GM19455 (cell line): ENCODE data around the gene PRDM13.

Source experiments
- ATAC-seq: cut with Tn5 transposase; IDR thresholded peaks from one replicate; pipeline ENCODE4 v1.9.1; 2021; ENCODE audit not compliant: unreplicated experiment

The PRDM13 gene

DNA sequence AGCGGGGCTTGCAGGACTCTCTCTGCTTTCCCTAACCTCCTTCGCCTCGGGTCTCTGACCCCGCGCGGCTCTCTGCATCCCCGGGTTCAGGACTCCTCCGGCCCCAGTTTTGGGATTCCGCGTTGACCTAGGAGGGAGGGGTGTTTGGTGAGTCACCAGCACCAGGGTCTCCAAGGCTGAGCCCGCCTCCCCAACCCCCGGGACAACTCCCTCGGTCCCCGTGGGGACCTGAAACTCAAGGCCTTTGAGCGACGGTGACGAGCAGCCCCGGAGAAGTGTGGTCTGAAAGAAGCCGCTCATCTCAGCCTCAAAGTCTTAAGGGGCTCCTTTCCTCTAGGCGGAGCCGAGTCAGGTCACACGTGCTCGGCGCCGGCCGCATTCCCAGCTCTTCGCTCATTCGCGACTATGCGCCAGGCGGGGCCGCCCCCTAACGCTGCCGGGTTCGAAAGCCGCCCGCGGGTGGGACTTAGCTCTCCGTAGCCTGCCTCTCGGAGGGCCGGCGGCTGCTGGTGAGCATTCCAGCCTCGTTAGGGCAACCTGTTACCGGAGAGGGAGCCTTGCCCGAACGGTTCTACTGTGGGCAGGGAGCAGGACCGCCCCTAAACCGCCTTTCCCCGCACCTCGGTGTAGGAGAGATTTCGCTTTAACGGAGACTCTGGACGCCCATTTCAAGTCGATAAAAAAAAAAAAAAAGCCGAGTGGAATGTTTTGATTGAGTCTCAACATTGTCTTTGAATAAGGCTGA, 3.0 kb upstream of the PRDM13 start:
- ATAC-seq, result no peak

- ATAC-seq, result no peak
These were observed 2.2 kb upstream of the PRDM13 start for GRCh38 chr6:99604166-99605073.

GRCh38 chr6:99605074-99605734, 1.4 kb upstream of the PRDM13 start:
- ATAC-seq, result no peak

- no peak for ATAC-seq
These were observed 550 bp upstream of the PRDM13 start for GRCh38 chr6:99605911-99606655.

DNA sequence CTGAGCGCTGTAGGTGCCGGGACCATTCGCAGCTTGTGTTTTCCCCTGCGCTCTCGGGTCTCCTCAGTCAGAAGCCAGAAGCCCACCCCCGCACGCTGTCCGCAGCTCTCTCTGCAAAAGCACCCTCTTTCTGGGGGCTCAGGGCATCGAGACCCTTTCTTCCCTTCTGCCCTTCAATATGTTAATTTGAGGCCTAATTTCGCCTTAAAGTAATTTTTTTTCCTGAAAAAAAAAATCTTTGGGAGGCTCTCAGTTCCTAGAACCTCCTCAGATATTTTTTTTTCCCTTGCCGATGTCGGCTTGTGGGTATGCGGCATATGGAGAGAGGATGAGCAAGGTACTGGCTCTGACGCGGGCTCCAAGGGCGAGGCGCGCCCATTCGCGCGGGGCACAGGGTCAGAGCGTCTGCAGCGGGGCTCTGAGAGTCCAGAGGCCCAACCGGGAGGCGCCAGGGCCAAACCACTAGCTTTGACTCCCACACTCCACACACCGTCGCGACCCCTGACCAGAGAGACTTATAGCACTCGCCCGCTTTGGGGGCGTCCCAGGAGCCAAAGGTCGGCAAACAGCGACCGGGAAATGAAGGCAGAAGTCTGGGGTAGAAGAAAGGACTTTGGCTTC, 893 bp downstream of the PRDM13 start:
- no peak for ATAC-seq

DNA sequence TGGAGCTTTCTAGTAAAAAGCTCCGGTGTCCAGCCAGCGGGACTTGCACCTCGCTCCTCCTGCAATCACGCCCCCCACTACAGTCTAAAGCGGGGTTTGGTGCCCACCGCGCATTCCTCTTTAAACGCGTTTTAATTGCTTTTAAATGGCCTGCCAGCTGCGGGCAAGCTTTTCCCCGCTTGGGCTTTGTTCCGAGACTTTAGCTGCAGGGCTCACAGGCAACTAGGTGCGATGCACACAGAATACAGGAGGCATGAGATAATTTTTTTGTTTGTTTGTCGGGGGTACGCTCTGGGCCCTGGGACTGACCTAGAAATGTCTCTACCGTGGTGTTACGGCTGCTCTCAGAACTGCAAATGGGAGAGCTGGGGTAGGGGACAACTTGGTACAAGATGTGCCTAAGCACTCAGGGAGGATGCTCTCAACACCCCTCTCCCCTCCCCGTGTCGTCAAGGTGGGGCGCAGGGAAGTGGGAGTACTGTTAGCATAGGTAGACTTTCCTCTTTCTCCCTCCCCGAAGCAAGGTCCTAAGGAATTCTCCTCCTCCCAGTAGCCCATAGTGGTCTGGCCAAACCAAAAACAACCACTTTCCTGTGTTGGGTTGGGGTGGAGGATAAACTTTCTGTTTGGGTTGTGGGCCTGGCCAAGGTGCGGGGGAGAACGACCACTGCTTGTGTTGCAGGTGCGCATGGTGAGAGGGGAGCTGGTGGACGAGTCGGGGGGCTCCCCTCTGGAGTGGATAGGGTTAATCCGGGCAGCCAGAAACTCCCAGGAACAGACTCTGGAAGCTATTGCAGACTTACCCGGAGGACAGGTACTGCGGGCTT, 1.6 kb downstream of the PRDM13 start:
- no peak for ATAC-seq

DNA sequence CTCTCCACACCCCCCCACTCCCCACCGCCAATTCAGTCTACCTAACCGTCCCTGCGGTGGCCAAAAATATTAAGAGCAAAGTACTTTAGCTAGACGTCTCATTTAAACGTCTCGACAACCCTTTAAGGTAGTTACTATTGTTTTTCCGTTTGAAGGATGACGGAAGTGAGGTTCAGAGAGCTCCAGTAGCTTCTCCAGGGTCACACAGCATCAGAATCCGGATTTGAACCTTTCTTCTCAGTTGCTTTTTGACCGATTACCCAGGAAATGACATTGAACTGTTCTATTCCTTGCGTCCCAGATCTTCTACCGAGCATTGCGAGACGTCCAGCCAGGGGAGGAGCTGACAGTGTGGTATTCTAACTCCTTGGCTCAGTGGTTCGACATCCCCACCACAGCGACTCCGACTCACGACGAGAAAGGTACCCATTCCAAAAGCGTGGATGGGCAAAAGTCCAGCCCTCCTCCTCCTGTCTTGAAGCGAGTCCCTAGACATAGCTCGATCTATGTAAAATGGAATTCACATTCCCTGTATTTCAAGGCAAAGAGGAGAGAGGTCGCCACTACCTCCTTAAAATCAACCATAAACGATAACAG, 2.4 kb downstream of the PRDM13 start:
- ATAC-seq, result no peak

DNA sequence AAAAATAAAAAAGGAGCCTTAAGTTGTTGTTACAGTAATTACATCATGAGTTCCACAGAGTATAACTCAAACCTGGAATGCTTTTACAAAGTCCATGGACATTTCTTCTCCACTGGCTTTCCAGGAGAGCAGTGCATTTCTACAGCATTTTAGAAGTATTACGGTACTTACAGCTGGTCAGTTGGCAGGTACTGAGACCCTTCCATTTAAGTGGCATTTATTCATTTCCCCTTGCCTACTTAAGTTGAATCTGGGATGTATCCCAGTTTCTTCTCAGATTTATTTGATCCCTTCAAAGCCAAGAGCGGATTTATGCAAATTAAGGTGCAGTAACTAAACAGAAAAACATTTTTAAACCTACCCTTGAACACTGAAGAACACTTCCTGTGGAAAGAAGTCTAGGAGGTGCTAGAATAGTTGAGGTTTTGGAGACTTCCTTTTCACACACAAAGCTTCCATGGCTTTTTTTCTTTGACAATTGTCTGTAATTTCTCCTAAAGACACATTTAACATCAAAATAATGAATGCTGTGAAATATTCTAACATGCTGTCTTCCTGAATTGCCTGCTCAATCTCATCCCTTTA, 3.4 kb downstream of the PRDM13 start:
- no peak for ATAC-seq

GRCh38 chr6:99611148-99611547, 4.5 kb downstream of the PRDM13 start:
- peak; percentile 51 for ATAC-seq

DNA sequence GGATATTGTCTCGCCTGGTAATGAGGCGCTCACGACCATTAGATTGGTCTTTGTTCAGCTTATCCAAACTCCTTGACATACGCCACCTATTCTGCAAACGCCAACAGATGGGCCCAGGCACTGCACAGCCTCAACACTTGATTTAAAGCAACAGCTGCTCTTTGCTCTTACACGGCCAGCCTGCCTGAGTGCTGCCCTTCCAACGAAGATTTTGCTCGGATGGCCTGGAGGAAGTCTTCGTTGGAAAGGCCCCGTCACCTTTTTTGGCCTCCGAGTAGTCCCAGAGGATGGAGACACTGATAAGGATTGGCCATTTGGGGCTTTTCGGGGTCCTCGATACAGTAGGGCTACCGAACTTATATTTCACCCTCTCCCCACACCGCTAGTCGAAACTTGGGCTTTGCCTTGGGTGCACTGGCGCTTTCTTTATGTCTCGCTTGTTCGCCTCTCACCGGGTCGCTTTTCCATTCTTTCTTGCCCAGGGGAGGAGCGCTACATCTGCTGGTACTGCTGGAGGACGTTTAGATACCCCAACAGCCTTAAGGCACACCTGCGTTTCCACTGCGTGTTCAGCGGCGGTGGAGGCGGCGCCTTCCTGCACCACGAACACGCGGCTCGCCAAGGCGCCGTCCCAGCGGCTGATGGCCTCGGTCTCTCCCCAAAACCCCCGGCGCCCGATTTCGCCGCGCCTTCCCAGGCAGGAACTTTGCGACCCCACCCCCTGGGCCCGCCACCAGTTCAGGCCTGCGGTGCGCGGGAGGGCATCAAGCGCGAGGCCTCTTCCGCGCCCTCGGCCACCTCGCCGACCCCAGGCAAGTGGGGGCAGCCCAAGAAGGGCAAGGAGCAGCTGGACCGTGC, 6.1 kb downstream of the PRDM13 start:
- peak; percentile 1 for ATAC-seq

DNA sequence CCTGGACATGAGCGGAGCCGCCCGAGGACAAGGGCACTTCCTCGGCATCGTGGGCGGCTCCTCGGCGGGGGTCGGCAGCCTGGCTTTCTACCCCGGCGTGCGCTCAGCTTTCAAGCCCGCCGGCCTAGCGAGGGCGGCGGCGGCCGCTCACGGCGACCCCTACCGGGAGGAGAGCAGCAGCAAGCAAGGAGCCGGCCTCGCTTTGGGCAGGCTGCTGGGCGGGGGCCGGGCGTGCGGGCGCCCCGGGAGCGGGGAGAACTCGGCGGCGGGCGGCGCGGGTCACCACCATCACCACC, 6.7 kb downstream of the PRDM13 start:
- peak; percentile 54 for ATAC-seq

GRCh38 chr6:99613705-99614429, 7.2 kb downstream of the PRDM13 start:
- peak; percentile 66 for ATAC-seq

DNA sequence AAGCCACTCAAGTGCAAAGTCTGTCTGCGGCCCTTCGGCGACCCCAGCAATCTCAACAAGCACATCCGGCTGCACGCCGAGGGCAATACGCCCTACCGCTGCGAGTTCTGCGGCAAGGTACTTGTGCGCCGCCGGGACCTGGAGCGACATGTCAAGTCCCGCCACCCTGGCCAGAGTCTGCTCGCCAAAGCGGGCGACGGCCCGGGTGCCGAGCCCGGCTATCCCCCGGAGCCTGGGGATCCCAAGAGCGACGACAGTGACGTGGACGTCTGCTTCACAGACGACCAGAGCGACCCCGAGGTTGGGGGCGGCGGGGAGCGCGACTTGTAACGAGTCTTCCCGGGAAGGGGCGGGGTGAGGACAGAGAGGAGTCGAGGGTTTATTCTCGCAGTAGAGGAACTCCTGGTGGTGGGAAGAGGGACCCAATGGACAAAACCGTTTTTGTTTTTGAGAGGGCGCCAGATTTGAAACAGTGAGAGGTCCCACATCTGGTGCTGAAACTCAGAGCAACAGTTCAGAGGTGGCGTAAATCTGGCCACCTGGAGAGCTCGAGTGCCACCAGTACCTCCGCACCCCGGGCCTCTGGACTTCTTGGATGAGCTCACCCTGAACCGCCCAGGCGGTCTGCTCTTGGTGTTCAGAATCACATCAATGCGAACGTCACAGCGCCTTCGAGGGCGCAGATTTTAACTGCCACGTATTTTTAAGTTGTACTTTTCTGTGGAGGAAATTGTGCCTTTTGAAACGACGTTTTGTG, 8.0 kb downstream of the PRDM13 start:
- peak; percentile 26 for ATAC-seq

GRCh38 chr6:99617131-99617530, 10.5 kb downstream of the PRDM13 start:
- no peak for ATAC-seq

GRCh38 chr6:99618649-99619408, 12.2 kb downstream of the PRDM13 start:
- no peak for ATAC-seq

- no peak for ATAC-seq
These were observed 12.8 kb downstream of the PRDM13 start for GRCh38 chr6:99619409-99619762.
